GM12878 (cell line): ENCODE results near the gene PIGS.

Source experiments
- MXI1 ChIP-seq: fragments of 150-350 bp; IDR thresholded peaks from 2 replicates; pipeline ENCODE4 v1.6.1; 2011; ENCODE audit warnings: low read depth, mild to moderate bottlenecking, inconsistent platforms, low read length, improper control_type of control experiment
- RFX5 ChIP-seq: IDR thresholded peaks from 2 replicates; pipeline ENCODE4 v1.6.1; 2011; ENCODE audit warnings: low read depth, low read length, improper control_type of control experiment
- TF ChIP-seq, protein P1 (sequence below), 3 experiments: IDR thresholded peaks in 2 of 3; conservative IDR thresholded peaks in 1 of 3; 2 replicates each; pipeline ENCODE4 v1.5.1; 2011; ENCODE audit warnings: low read depth in 3 of 3, low read length in 3 of 3, mild to moderate bottlenecking in 3 of 3, control low read depth in 2 of 3, moderate library complexity in 2 of 3, inconsistent platforms in 1 of 3, mixed read lengths in 1 of 3; ENCODE audit not compliant: control insufficient read depth in 2 of 3, insufficient read depth in 1 of 3; ENCODE audit errors: extremely low read depth in 1 of 3

- TF ChIP-seq, protein P1, sequence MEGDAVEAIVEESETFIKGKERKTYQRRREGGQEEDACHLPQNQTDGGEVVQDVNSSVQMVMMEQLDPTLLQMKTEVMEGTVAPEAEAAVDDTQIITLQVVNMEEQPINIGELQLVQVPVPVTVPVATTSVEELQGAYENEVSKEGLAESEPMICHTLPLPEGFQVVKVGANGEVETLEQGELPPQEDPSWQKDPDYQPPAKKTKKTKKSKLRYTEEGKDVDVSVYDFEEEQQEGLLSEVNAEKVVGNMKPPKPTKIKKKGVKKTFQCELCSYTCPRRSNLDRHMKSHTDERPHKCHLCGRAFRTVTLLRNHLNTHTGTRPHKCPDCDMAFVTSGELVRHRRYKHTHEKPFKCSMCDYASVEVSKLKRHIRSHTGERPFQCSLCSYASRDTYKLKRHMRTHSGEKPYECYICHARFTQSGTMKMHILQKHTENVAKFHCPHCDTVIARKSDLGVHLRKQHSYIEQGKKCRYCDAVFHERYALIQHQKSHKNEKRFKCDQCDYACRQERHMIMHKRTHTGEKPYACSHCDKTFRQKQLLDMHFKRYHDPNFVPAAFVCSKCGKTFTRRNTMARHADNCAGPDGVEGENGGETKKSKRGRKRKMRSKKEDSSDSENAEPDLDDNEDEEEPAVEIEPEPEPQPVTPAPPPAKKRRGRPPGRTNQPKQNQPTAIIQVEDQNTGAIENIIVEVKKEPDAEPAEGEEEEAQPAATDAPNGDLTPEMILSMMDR (IDR thresholded peaks at IDR 0.05 in 2 of 3, conservative IDR thresholded peaks at IDR 0.05 in 1 of 3; ENCODE audit: control insufficient read depth in 2 of 3, extremely low read depth in 1 of 3, insufficient read depth in 1 of 3, low read depth in 3 of 3, low read length in 3 of 3) = no peak
- TF ChIP-seq RFX5 (no peak), MXI1 (0 out of 2 replicates have a peak, but pooled peaks have one; percentile 23)
Observed at GRCh38 chr17:28570716-28571360, 486 bp downstream of the PIGS start.
